Measurements from ENCODE around the gene DCTD.

DCTD gene

GRCh38 chr4:182893047-182893446 lies 24.1 kb downstream of the DCTD start:
- DNase-seq (ENCODE audit: low read depth in 2 of 2): no peak

GRCh38 chr4:182890202-182890601 lies 27.0 kb downstream of the DCTD start:
- no peak for DNase-seq (ENCODE audit: low read depth in 2 of 2)

GRCh38 chr4:182888891-182889290 lies 28.3 kb downstream of the DCTD start:
- DNase-seq (ENCODE audit: low read depth in 2 of 2): no peak

- no peak for DNase-seq (ENCODE audit: low read depth in 2 of 2)
Measured at GRCh38 chr4:182886768-182887167, 30.4 kb downstream of the DCTD start.

- DNase-seq (ENCODE audit: low read depth in 2 of 2): no peak
Measured at GRCh38 chr4:182886205-182886604, 31.0 kb downstream of the DCTD start.

- no peak for DNase-seq (ENCODE audit: low read depth in 2 of 2)
Measured at GRCh38 chr4:182885738-182886077, 31.5 kb downstream of the DCTD start.

GRCh38 chr4:182885022-182885737 lies 32.0 kb downstream of the DCTD start:
- no peak for DNase-seq (ENCODE audit: low read depth in 2 of 2)

- DNase-seq (ENCODE audit: low read depth in 2 of 2): no peak
Measured at GRCh38 chr4:182884040-182884439, 33.1 kb downstream of the DCTD start.

- DNase-seq (ENCODE audit: low read depth in 2 of 2): no peak
Measured at GRCh38 chr4:182883351-182883750, 33.8 kb downstream of the DCTD start.

GRCh38 chr4:182881914-182882313 lies 35.3 kb downstream of the DCTD start:
- no peak for DNase-seq (ENCODE audit: low read depth in 2 of 2)

GRCh38 chr4:182880387-182881356 lies 36.5 kb downstream of the DCTD start:
- DNase-seq (ENCODE audit: low read depth in 2 of 2): no peak

- no peak for DNase-seq (ENCODE audit: low read depth in 2 of 2)
Measured at GRCh38 chr4:182879913-182880312, 37.3 kb downstream of the DCTD start.

GRCh38 chr4:182878633-182879495 lies 38.3 kb downstream of the DCTD start:
- DNase-seq (ENCODE audit: low read depth in 2 of 2): no peak

- DNase-seq (ENCODE audit: low read depth in 2 of 2): no peak
Measured at GRCh38 chr4:182877326-182877883, 39.8 kb downstream of the DCTD start.

GRCh38 chr4:182876427-182876826 lies 40.8 kb downstream of the DCTD start:
- DNase-seq (ENCODE audit: low read depth in 2 of 2): no peak

- no peak for DNase-seq (ENCODE audit: low read depth in 2 of 2)
Measured at GRCh38 chr4:182875453-182876405, 41.5 kb downstream of the DCTD start.

- no peak for DNase-seq (ENCODE audit: low read depth in 2 of 2)
Measured at GRCh38 chr4:182874797-182875345, 42.3 kb downstream of the DCTD start.

- no peak for DNase-seq (ENCODE audit: low read depth in 2 of 2)
Measured at GRCh38 chr4:182874304-182874751, 42.9 kb downstream of the DCTD start.

GRCh38 chr4:182873726-182874125 lies 43.5 kb downstream of the DCTD start:
- DNase-seq (ENCODE audit: low read depth in 2 of 2): no peak

- DNase-seq (ENCODE audit: low read depth in 2 of 2): no peak
Measured at GRCh38 chr4:182873289-182873688, 43.9 kb downstream of the DCTD start.
